Measurements from ENCODE around the gene MB21D2. TPM values are rescaled to one million over a fixed set of nuclear protein-coding genes. Genes with fewer than 3 reads are reported as not detected.

The MB21D2 gene
- total and polyA plus RNA-seq, 2 donors (not counting 1 experiment from before 2014, with no cell fraction given) = 0.03 to 0.20 TPM

GRCh38 chr3:192824313-192824712, 93.3 kb downstream of the MB21D2 start:
- CTCF ChIA-PET = interaction anchor here (0.6 to 1.3 kb wide), 2 partner anchors 9 to 14 kb away, joined by 3 to 4 read pairs; no protein-coding TSS in a partner anchor
- no peaks in the 10 kb centered on the region for H3K4me1 Mint-ChIP-seq
- POLR2A ChIA-PET = no interaction called here

GRCh38 chr3:192821161-192821560, 96.5 kb downstream of the MB21D2 start:
- intact Hi-C loops (cut with micrococcal nuclease) = no loop called here
- Histone ChIP-seq H3K4me3 (ENCODE audit: control extremely low read depth in 1 of 5, extremely low read depth in 1 of 5, insufficient read depth in 1 of 5, low read depth in 2 of 5, low read length in 4 of 5) (no peak overlapping the region), H3K9ac (ENCODE audit: low read length) (no peak overlapping the region), H4K20me1 (ENCODE audit: control insufficient read depth, insufficient read depth, low read length, poor library complexity, severe bottlenecking) (no peaks in the 10 kb centered on the region), H3K36me3 (replicated peaks in 1 of 2; ENCODE audit: control extremely low read depth in 1 of 2, control insufficient read depth in 1 of 2, extremely low read depth in 1 of 2, insufficient read depth in 2 of 2, low read length in 1 of 2) (no peaks in the 10 kb centered on the region), H3K9me3 (ENCODE audit: control extremely low read depth in 1 of 3, control insufficient read depth in 2 of 3, insufficient read depth in 1 of 3, low read length in 2 of 3) (no peaks in the 10 kb centered on the region), H2AFZ (ENCODE audit: insufficient read depth, low read depth, low read length, poor library complexity, severe bottlenecking) (no peak overlapping the region), H3K27me3 (replicated peaks in 1 of 4; ENCODE audit: control extremely low read depth in 1 of 4, control insufficient read depth in 3 of 4, insufficient read depth in 4 of 4, low read length in 3 of 4) (no peaks in the 10 kb centered on the region), H3K27ac (ENCODE audit: low read length in 2 of 2) (no peak overlapping the region), H3K4me1 (ENCODE audit: control insufficient read depth in 2 of 2, insufficient read depth in 2 of 2, low read length in 2 of 2) (no peaks in the 10 kb centered on the region), H3K4me2 (replicated peaks; ENCODE audit: low read depth, low read length, poor library complexity, severe bottlenecking) (no peak overlapping the region), H3K79me2 (ENCODE audit: control insufficient read depth, insufficient read depth, low read length) (no peaks in the 10 kb centered on the region)
- no peaks in the 10 kb centered on the region for H3K9me3 Mint-ChIP-seq (ENCODE audit: insufficient read depth)
- no peak for ATAC-seq (ENCODE audit: low read depth)
- ChIA-PET CTCF (no interaction called here), POLR2A (no interaction called here)
- WGBS (ENCODE audit: insufficient coverage) = no CpG with 5 or more reads among the region's 2 CpGs
- H3K4me3 Mint-ChIP-seq = no peak overlapping the region
- DNase-seq = no peak
- no peaks in the 10 kb centered on the region for H3K4me1 Mint-ChIP-seq
- H3K27me3 Mint-ChIP-seq = peaks cover 6% of the 10 kb centered on the region
- TF ChIP-seq CTCF (IDR thresholded peaks at IDR 0.05) = no peak
- TF ChIP-seq EZH2 (IDR thresholded peaks at IDR 0.05; ENCODE audit: borderline replicate concordance, insufficient read depth, low read depth, low read length, poor library complexity, severe bottlenecking) = no peak
- no peak overlapping the region for H3K27ac Mint-ChIP-seq

More at GRCh38 chr3:192824313-192824712, 93.3 kb downstream of the MB21D2 start:
- Mint-ChIP-seq H3K27ac (no peak overlapping the region), H3K9me3 (ENCODE audit: insufficient read depth) (no peaks in the 10 kb centered on the region), H3K27me3 (peaks cover 6% of the 10 kb centered on the region), H3K4me3 (no peak overlapping the region)
- no peaks in the 10 kb centered on the region for H3K36me3 ChIP-seq (replicated peaks in 1 of 2; ENCODE audit: control extremely low read depth in 1 of 2, control insufficient read depth in 1 of 2, extremely low read depth in 1 of 2, insufficient read depth in 2 of 2, low read length in 1 of 2)
- H3K79me2 ChIP-seq (ENCODE audit: control insufficient read depth, insufficient read depth, low read length) = no peaks in the 10 kb centered on the region
- no peak overlapping the region for H3K4me3 ChIP-seq (ENCODE audit: control extremely low read depth in 1 of 5, extremely low read depth in 1 of 5, insufficient read depth in 1 of 5, low read depth in 2 of 5, low read length in 4 of 5)
- H3K27ac ChIP-seq (ENCODE audit: low read length in 2 of 2) = no peak overlapping the region
- no peak for TF ChIP-seq EZH2 (IDR thresholded peaks at IDR 0.05; ENCODE audit: borderline replicate concordance, insufficient read depth, low read depth, low read length, poor library complexity, severe bottlenecking)
- no peak for TF ChIP-seq CTCF (IDR thresholded peaks at IDR 0.05)
- no peak overlapping the region for H3K4me2 ChIP-seq (replicated peaks; ENCODE audit: low read depth, low read length, poor library complexity, severe bottlenecking)
- no peak overlapping the region for H3K9ac ChIP-seq (ENCODE audit: low read length)
- H4K20me1 ChIP-seq (ENCODE audit: control insufficient read depth, insufficient read depth, low read length, poor library complexity, severe bottlenecking) = no peaks in the 10 kb centered on the region
- H3K9me3 ChIP-seq (ENCODE audit: control extremely low read depth in 1 of 3, control insufficient read depth in 2 of 3, insufficient read depth in 1 of 3, low read length in 2 of 3) = no peaks in the 10 kb centered on the region
- intact Hi-C loops (cut with micrococcal nuclease) = no loop called here
- ATAC-seq (ENCODE audit: low read depth) = no peak
- H2AFZ ChIP-seq (ENCODE audit: insufficient read depth, low read depth, low read length, poor library complexity, severe bottlenecking) = no peak overlapping the region
- H3K4me1 ChIP-seq (ENCODE audit: control insufficient read depth in 2 of 2, insufficient read depth in 2 of 2, low read length in 2 of 2) = no peaks in the 10 kb centered on the region
- no peak for DNase-seq
- no peaks in the 10 kb centered on the region for H3K27me3 ChIP-seq (replicated peaks in 1 of 4; ENCODE audit: control extremely low read depth in 1 of 4, control insufficient read depth in 3 of 4, insufficient read depth in 4 of 4, low read length in 3 of 4)
- no CpG with 5 or more reads among the region's 2 CpGs for whole genome bisulfite sequencing (ENCODE audit: insufficient coverage)

All from B cell (primary cell).